Stimulated activated naive CD8-positive, alpha-beta T cell treated with anti-CD3 and anti-CD28 coated beads, Interleukin-15, Interleukin-2, amounts not matched to agents 100 ng/mL and 50 ng/mL, for 24 hours (primary cell): ENCODE results near the gene MARCHF7.
A peak's percentile ranks its signal among the peaks of the same experiment; 100 is the strongest.
"Not testable (repeated sequence)": the region's sequence is repeated elsewhere in the genome, so short reads cannot be mapped to it uniquely, and the experiment has no call there.

Experiments
- H3K27ac Mint-ChIP-seq: one replicate; pipeline ENCODE4 v1.8.0; 2021; ENCODE audit warnings: mild to moderate bottlenecking, mixed read lengths
- H3K27me3 Mint-ChIP-seq: one replicate; pipeline ENCODE4 v1.8.0; 2021; ENCODE audit warnings: mixed read lengths
- H3K36me3 Mint-ChIP-seq: one replicate; pipeline ENCODE4 v1.8.0; 2021; ENCODE audit warnings: low read depth, mixed read lengths
- H3K4me1 Mint-ChIP-seq: one replicate; pipeline ENCODE4 v1.8.0; 2021; ENCODE audit warnings: low read depth, mixed read lengths
- H3K4me3 Mint-ChIP-seq: one replicate; pipeline ENCODE4 v1.8.0; 2021; ENCODE audit warnings: mild to moderate bottlenecking, mixed read lengths
- H3K9me3 Mint-ChIP-seq: one replicate; pipeline ENCODE4 v1.8.0; 2021; ENCODE audit warnings: mixed read lengths

The MARCHF7 gene

GRCh38 chr2:159711562-159712142 is 654 bp upstream of the MARCHF7 start:
- Mint-ChIP-seq H3K4me3 (peak overlapping the region; percentile 98), H3K36me3 (peaks cover 40% of the 10 kb centered on the region), H3K27ac (peak overlapping the region; percentile 80), H3K27me3 (no peaks in the 10 kb centered on the region), H3K4me1 (peaks cover 47% of the 10 kb centered on the region), H3K9me3 (no peaks in the 10 kb centered on the region)

- Mint-ChIP-seq H3K4me3 (peak overlapping the region; percentile 98), H3K4me1 (peaks cover 60% of the 10 kb centered on the region), H3K36me3 (peaks cover 53% of the 10 kb centered on the region), H3K27me3 (no peaks in the 10 kb centered on the region), H3K9me3 (no peaks in the 10 kb centered on the region), H3K27ac (peak overlapping the region; percentile 99)
Observed at GRCh38 chr2:159712929-159713420, 669 bp downstream of the MARCHF7 start.

- H3K27ac Mint-ChIP-seq, result peak overlapping the region; percentile 99
- H3K4me3 Mint-ChIP-seq, result peak overlapping the region; percentile 98
- H3K27me3 Mint-ChIP-seq, result no peaks in the 10 kb centered on the region
- peaks cover 68% of the 10 kb centered on the region for H3K4me1 Mint-ChIP-seq
- H3K9me3 Mint-ChIP-seq, result no peaks in the 10 kb centered on the region
- peaks cover 58% of the 10 kb centered on the region for H3K36me3 Mint-ChIP-seq
Observed at GRCh38 chr2:159713631-159714246, 1.4 kb downstream of the MARCHF7 start.

GRCh38 chr2:159714247-159714930 is 2.1 kb downstream of the MARCHF7 start:
- Mint-ChIP-seq H3K36me3 (peaks cover 60% of the 10 kb centered on the region), H3K4me1 (peaks cover 72% of the 10 kb centered on the region), H3K9me3 (no peaks in the 10 kb centered on the region), H3K4me3 (peak overlapping the region; percentile 98), H3K27ac (peak overlapping the region; percentile 99), H3K27me3 (no peaks in the 10 kb centered on the region)

- no peaks in the 10 kb centered on the region for H3K27me3 Mint-ChIP-seq
- peak overlapping the region; percentile 53 for H3K4me3 Mint-ChIP-seq
- peak overlapping the region; percentile 67 for H3K27ac Mint-ChIP-seq
- H3K36me3 Mint-ChIP-seq, result peaks cover 69% of the 10 kb centered on the region
- H3K4me1 Mint-ChIP-seq, result peaks cover 82% of the 10 kb centered on the region
- H3K9me3 Mint-ChIP-seq, result no peaks in the 10 kb centered on the region
Observed at GRCh38 chr2:159715451-159715850, 3.1 kb downstream of the MARCHF7 start.

- peaks cover 72% of the 10 kb centered on the region for H3K36me3 Mint-ChIP-seq
- peaks cover 83% of the 10 kb centered on the region for H3K4me1 Mint-ChIP-seq
- not testable (repeated sequence) for H3K27ac Mint-ChIP-seq, H3K9me3 Mint-ChIP-seq, H3K27me3 Mint-ChIP-seq
- peak overlapping the region; percentile 7 for H3K4me3 Mint-ChIP-seq
Observed at GRCh38 chr2:159716409-159716808, 4.1 kb downstream of the MARCHF7 start.

GRCh38 chr2:159716857-159717256 is 4.6 kb downstream of the MARCHF7 start:
- H3K4me3 Mint-ChIP-seq, result peak overlapping the region; percentile 7
- H3K9me3 Mint-ChIP-seq, result no peaks in the 10 kb centered on the region
- peaks cover 76% of the 10 kb centered on the region for H3K36me3 Mint-ChIP-seq
- peaks cover 83% of the 10 kb centered on the region for H3K4me1 Mint-ChIP-seq
- no peaks in the 10 kb centered on the region for H3K27me3 Mint-ChIP-seq
- H3K27ac Mint-ChIP-seq, result peak overlapping the region; percentile 41

GRCh38 chr2:159720676-159721075 is 8.4 kb downstream of the MARCHF7 start:
- Mint-ChIP-seq H3K4me1 (peaks cover 97% of the 10 kb centered on the region), H3K27me3 (no peaks in the 10 kb centered on the region), H3K9me3 (peaks cover 3% of the 10 kb centered on the region), H3K36me3 (peaks cover 89% of the 10 kb centered on the region), H3K27ac (peak overlapping the region; percentile 41), H3K4me3 (no peak overlapping the region)

- H3K4me3 Mint-ChIP-seq, result no peak overlapping the region
- H3K27me3 Mint-ChIP-seq, result no peaks in the 10 kb centered on the region
- H3K4me1 Mint-ChIP-seq, result peaks cover 94% of the 10 kb centered on the region
- H3K27ac Mint-ChIP-seq, result no peak overlapping the region
- H3K9me3 Mint-ChIP-seq, result peaks cover 3% of the 10 kb centered on the region
- H3K36me3 Mint-ChIP-seq, result peaks cover 84% of the 10 kb centered on the region
Observed at GRCh38 chr2:159722580-159722979, 10.3 kb downstream of the MARCHF7 start.

- Mint-ChIP-seq H3K36me3 (peaks cover 80% of the 10 kb centered on the region), H3K4me1 (peaks cover 83% of the 10 kb centered on the region)
- not testable (repeated sequence) for H3K9me3 Mint-ChIP-seq, H3K4me3 Mint-ChIP-seq, H3K27me3 Mint-ChIP-seq, H3K27ac Mint-ChIP-seq
Observed at GRCh38 chr2:159724795-159725572, 12.7 kb downstream of the MARCHF7 start.

GRCh38 chr2:159725713-159726112 is 13.4 kb downstream of the MARCHF7 start:
- Mint-ChIP-seq H3K4me1 (peaks cover 81% of the 10 kb centered on the region), H3K36me3 (peaks cover 81% of the 10 kb centered on the region), H3K27me3 (no peaks in the 10 kb centered on the region), H3K4me3 (no peak overlapping the region), H3K27ac (no peak overlapping the region), H3K9me3 (peaks cover 3% of the 10 kb centered on the region)

- Mint-ChIP-seq H3K27me3 (no peaks in the 10 kb centered on the region), H3K27ac (peak overlapping the region; percentile 8), H3K9me3 (peaks cover 3% of the 10 kb centered on the region), H3K36me3 (peaks cover 76% of the 10 kb centered on the region), H3K4me1 (peaks cover 52% of the 10 kb centered on the region), H3K4me3 (no peak overlapping the region)
Observed at GRCh38 chr2:159728629-159729028, 16.3 kb downstream of the MARCHF7 start.

- Mint-ChIP-seq H3K9me3 (no peaks in the 10 kb centered on the region), H3K4me3 (no peak overlapping the region), H3K36me3 (peaks cover 69% of the 10 kb centered on the region), H3K27ac (peak overlapping the region; percentile 2), H3K4me1 (peaks cover 26% of the 10 kb centered on the region), H3K27me3 (no peaks in the 10 kb centered on the region)
Observed at GRCh38 chr2:159735648-159736047, 23.3 kb downstream of the MARCHF7 start.

GRCh38 chr2:159736048-159736447 is 23.7 kb downstream of the MARCHF7 start:
- peaks cover 26% of the 10 kb centered on the region for H3K4me1 Mint-ChIP-seq
- H3K36me3 Mint-ChIP-seq, result peaks cover 65% of the 10 kb centered on the region

More at GRCh38 chr2:159736048-159736447, 23.7 kb downstream of the MARCHF7 start:
- H3K4me3 Mint-ChIP-seq, result no peak overlapping the region
- H3K27ac Mint-ChIP-seq, result peak overlapping the region; percentile 2
- H3K9me3 Mint-ChIP-seq, result no peaks in the 10 kb centered on the region
- no peaks in the 10 kb centered on the region for H3K27me3 Mint-ChIP-seq
